K562 (cell line): ENCODE results near the gene IPO5. TPM values are rescaled to one million over a fixed set of nuclear protein-coding genes. Genes with fewer than 3 reads are reported as not detected.
"Not testable (repeated sequence)": the region's sequence is repeated elsewhere in the genome, so short reads cannot be mapped to it uniquely, and the experiment has no call there.

Experiments used
- ATAC-seq: fragments of 200-7000 bp; cut with Tn5 transposase; 3 replicates; pipeline ENCODE4 v1.9.1; 2020; ENCODE audit warnings: moderate library complexity
- BruUV-seq: library from RNA; stranded (reverse); fragments of 400-500 nt; replicated peaks from 2 replicates; lab custom pipeline; 2021; lab: Mats Ljungman, UMichigan
- CTCF ChIA-PET: fragments of 300-600 bp; formaldehyde crosslinking; extraction: SDS; loops from one replicate; lab custom pipeline; 2021; ENCODE audit warnings: low intra/inter-chr PET ratio; lab: Yijun Ruan, JAX
- POLR2A ChIA-PET: fragments of 300-600, 350-650 bp; sonication (Branson Sonifier 250); formaldehyde crosslinking; extraction: SDS; loops from one replicate; lab custom pipeline; 2021; ENCODE audit warnings: antibody characterized with exemption, inconsistent platforms; lab: Yijun Ruan, JAX
- DNase-seq, 4 experiments: peaks; one replicate each; pipeline versions ENCODE4 v3.0.0 to v3.0.0-alpha.2; 2011 to 2018; ENCODE audit warnings: low spot score in 3 of 4, mixed read lengths in 3 of 4; ENCODE audit errors: extremely low read depth in 1 of 4
- FAIRE-seq: peaks from 2 replicates; lab custom pipeline; 2011; peaks lifted over from hg19 to GRCh38; lab: Jason Lieb, UNC
- H2AFZ ChIP-seq: 2 replicates; pipeline ENCODE4 v1.6.0; 2011; ENCODE audit warnings: low read depth, low read length, control low read depth, inconsistent platforms
- H3K27ac ChIP-seq: fragments of 200-600 bp; 3 replicates; pipeline ENCODE4 v1.8.0; 2011; ENCODE audit warnings: low read depth, mild to moderate bottlenecking, control low read depth, inconsistent platforms, low read length, moderate library complexity, mixed read lengths; ENCODE audit errors: extremely low read depth
- H3K27me3 ChIP-seq, 2 experiments: fragments of 300-600 bp in 1 of 2; 2 replicates in 1 of 2; 3 replicates in 1 of 2; pipeline versions ENCODE4 v1.6.0 to v1.8.0; 2011; ENCODE audit warnings: inconsistent platforms in 2 of 2, low read length in 2 of 2, mild to moderate bottlenecking in 1 of 2, mixed read lengths in 1 of 2, moderate library complexity in 1 of 2; ENCODE audit not compliant: control insufficient read depth in 2 of 2, insufficient read depth in 2 of 2
- H3K36me3 ChIP-seq: fragments of 300-600 bp; 3 replicates; pipeline ENCODE4 v1.8.0; 2011; ENCODE audit warnings: mild to moderate bottlenecking, low read length, inconsistent platforms; ENCODE audit not compliant: control insufficient read depth, insufficient read depth
- H3K4me1 ChIP-seq, 2 experiments: fragments of 200-600 bp in 1 of 2; replicated peaks in 1 of 2; 2 replicates in 1 of 2; 3 replicates in 1 of 2; pipeline versions ENCODE4 v1.5.1 to v1.8.0; 2011; ENCODE audit warnings: inconsistent platforms in 2 of 2, low read length in 2 of 2, mild to moderate bottlenecking in 1 of 2, mixed read lengths in 1 of 2, moderate library complexity in 1 of 2; ENCODE audit not compliant: control insufficient read depth in 2 of 2, insufficient read depth in 2 of 2
- H3K4me2 ChIP-seq: 2 replicates; pipeline ENCODE4 v1.6.1; 2011; ENCODE audit warnings: low read length, control low read depth, inconsistent platforms, mixed read lengths; ENCODE audit not compliant: insufficient read depth
- H3K4me3 ChIP-seq: fragments of 200-600 bp; sonication (generic), shearing (Covaris generic); 2 replicates; pipeline ENCODE4 v1.5.1; 2016; ENCODE audit warnings: control low read depth, inconsistent platforms
- H3K79me2 ChIP-seq: fragments of 200-600 bp; 3 replicates; pipeline ENCODE4 v1.8.0; 2011; ENCODE audit warnings: low read length, inconsistent platforms; ENCODE audit not compliant: control insufficient read depth, insufficient read depth
- H3K9ac ChIP-seq, 2 experiments: 2 replicates each; pipeline versions ENCODE4 v1.6.0 to v1.6.1; 2011; ENCODE audit warnings: low read depth in 2 of 2, low read length in 2 of 2, control low read depth in 1 of 2, inconsistent platforms in 1 of 2, mild to moderate bottlenecking in 1 of 2, mixed read lengths in 1 of 2; ENCODE audit not compliant: insufficient read depth in 1 of 2
- H3K9me1 ChIP-seq: one replicate; pipeline ENCODE4 v1.6.0; 2011; ENCODE audit warnings: inconsistent platforms, mild to moderate bottlenecking, low read length, moderate library complexity; ENCODE audit not compliant: control insufficient read depth, insufficient read depth
- H3K9me3 ChIP-seq: replicated peaks from 2 replicates; pipeline ENCODE4 v1.5.1; 2011; ENCODE audit warnings: low read depth, low read length, inconsistent platforms; ENCODE audit not compliant: control insufficient read depth, insufficient read depth
- H4K20me1 ChIP-seq: replicated peaks from 2 replicates; pipeline ENCODE4 v1.6.1; 2011; ENCODE audit warnings: low read length, inconsistent platforms, mixed read lengths; ENCODE audit not compliant: control insufficient read depth, insufficient read depth
- BRF2 ChIP-seq: IDR thresholded peaks from 3 replicates; pipeline ENCODE4 v1.6.1; 2011; ENCODE audit warnings: borderline replicate concordance, mild to moderate bottlenecking; ENCODE audit not compliant: insufficient read length, insufficient read depth
- CBX3 ChIP-seq, 2 experiments: IDR thresholded peaks; 1 replicate in 1 of 2; 2 replicates in 1 of 2; pipeline ENCODE4 v1.6.1; 2012; ENCODE audit warnings: inconsistent platforms in 2 of 2, low read length in 2 of 2, borderline replicate concordance in 1 of 2, control low read depth in 1 of 2
- SRSF9 ChIP-seq: fragments of 200-400 bp; formaldehyde crosslinking; IDR thresholded peaks from 2 replicates; pipeline ENCODE4 v1.6.1; 2017; ENCODE audit warnings: low read depth, low read length, borderline replicate concordance
- WGBS: fragments of 100-300 bp; shearing (Covaris generic); methylation state at CpG from one replicate; pipeline ENCODE4 v1.1.6; 2016; ENCODE audit warnings: low coverage, mixed read lengths; ENCODE audit not compliant: insufficient coverage; ENCODE audit errors: missing lambda C conversion rate; 5-methylcytosine and 5-hydroxymethylcytosine counted together
- in situ Hi-C: fragments of 300-500 bp; cut with MboI; formaldehyde crosslinking; loops from 4 replicates; pipeline ENCODE4 v1.15.0; 2018; ENCODE audit warnings: inconsistent platforms, mixed read lengths
- intact Hi-C: fragments of 100-400 bp; cut with micrococcal nuclease; formaldehyde crosslinking; loops from 2 replicates; pipeline ENCODE4 v1.14.2; 2022
- polyA plus RNA-seq, 8 experiments: library from polyadenylated mRNA; depleted of rRNA in 4 of 8; stranded (reverse) in 5 of 8; unstranded in 3 of 8; fragments of >200 nt; fragmentation: Nextera tagmentation in 2 of 8; fragmentation: Illumina TruSeq in 1 of 8; extraction: Ambion mirVana in 2 of 8; extraction: Trizol in 1 of 8; gene quantifications; 2 replicates each; pipeline versions ENCODE4 v1.2.1 to v1.2.3, GENCODE V29; 2011 to 2014; ENCODE audit warnings: inconsistent platforms in 1 of 8, missing spikeins in 1 of 8
- total RNA-seq, 7 experiments: library from RNA; depleted of rRNA in 6 of 7; stranded (reverse); fragments of >200 nt in 6 of 7; fragmentation: Illumina TruSeq in 2 of 7; extraction: Trizol in 2 of 7; gene quantifications; 2 replicates each; pipeline versions ENCODE4 v1.2.1 to v1.2.3, GENCODE V29; 2011 to 2021; ENCODE audit warnings: low replicate concordance in 1 of 7
- TF ChIP-seq, protein P1 (sequence below): sonication (generic); formaldehyde crosslinking; IDR thresholded peaks from 2 replicates; pipeline ENCODE4 v1.8.1; 2022; ENCODE audit warnings: missing genetic modification reagents

The IPO5 gene
- total and polyA plus RNA-seq, 9 of the 15 experiments (the other 6 are each of a cell fraction or from before 2014, with no cell fraction given): 45.8 to 206 (median 134) TPM

DNA sequence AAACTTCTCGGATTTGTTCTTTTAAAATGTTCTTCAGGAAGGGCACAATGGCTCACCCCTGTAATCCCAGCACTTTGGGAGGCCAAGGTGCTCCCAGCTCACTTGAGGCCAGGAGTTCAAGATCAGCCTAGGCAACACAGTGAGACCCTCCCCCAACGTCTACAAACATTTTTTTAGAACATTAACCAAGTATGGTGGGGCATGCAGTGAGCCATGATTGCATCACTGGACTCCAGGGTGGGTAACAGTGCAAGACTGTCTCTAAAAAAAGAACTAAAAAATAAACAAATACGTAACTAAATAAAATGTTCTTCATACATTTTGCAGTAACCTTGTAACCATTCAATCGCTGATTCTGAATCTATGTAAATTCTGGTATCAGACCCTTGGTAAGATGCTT lies 2.1 kb upstream of the IPO5 start:
- DNase-seq (no peak), FAIRE-seq (no peak), ATAC-seq (no peak)
- Histone ChIP-seq H3K9ac (no peak overlapping the region), H2AFZ (no peak overlapping the region), H3K9me3 (no peaks in the 10 kb centered on the region), H3K4me2 (no peak overlapping the region), H4K20me1 (no peaks in the 10 kb centered on the region), H3K36me3 (no peaks in the 10 kb centered on the region), H3K27ac (no peak overlapping the region), H3K4me1 (no peaks in the 10 kb centered on the region), H3K79me2 (no peaks in the 10 kb centered on the region), H3K9me1 (no peaks in the 10 kb centered on the region), H3K4me3 (no peak overlapping the region), H3K27me3 (peaks cover 0 to 10% of the 10 kb centered on the region in 2 experiments; a peak in 3 of 5 replicates)
- TF ChIP-seq, protein P1, sequence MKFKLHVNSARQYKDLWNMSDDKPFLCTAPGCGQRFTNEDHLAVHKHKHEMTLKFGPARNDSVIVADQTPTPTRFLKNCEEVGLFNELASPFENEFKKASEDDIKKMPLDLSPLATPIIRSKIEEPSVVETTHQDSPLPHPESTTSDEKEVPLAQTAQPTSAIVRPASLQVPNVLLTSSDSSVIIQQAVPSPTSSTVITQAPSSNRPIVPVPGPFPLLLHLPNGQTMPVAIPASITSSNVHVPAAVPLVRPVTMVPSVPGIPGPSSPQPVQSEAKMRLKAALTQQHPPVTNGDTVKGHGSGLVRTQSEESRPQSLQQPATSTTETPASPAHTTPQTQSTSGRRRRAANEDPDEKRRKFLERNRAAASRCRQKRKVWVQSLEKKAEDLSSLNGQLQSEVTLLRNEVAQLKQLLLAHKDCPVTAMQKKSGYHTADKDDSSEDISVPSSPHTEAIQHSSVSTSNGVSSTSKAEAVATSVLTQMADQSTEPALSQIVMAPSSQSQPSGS: no peak
- no peak for TF ChIP-seq CBX3 (IDR thresholded peaks at IDR 0.05; ENCODE audit: borderline replicate concordance in 1 of 2, low read length in 2 of 2)
- no peak for TF ChIP-seq SRSF9
- TF ChIP-seq BRF2: no peak
- 0% methylated on average over 4 of the region's 4 CpGs for WGBS
- ChIA-PET POLR2A (no interaction called here), CTCF (no interaction called here)
- BruUV-seq: no TSS peak
- in situ Hi-C loops (no loop called here), intact Hi-C loops (no loop called here)

DNA sequence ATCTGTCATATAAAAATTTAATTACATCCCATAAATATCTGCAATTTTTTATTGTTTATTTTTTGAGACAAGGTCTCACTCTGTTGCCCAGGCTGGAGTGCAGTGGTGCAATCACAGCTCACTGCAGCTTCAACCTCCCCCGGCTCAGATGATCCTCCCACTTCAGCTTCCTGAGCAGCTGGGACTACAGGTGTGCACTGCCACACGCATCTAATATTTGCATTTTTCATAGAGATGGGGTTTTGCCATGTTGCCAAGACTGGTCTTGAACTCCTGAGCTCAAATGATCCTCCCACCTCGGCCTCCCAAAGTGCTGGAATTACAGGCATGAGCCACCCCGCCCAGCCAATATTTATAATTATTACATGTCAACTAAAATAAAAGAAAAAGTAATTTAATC lies 644 bp upstream of the IPO5 start:
- 0% methylated on average over 4 of the region's 4 CpGs for WGBS
- H3K4me3 ChIP-seq, H3K9ac ChIP-seq, in situ Hi-C loops, H3K79me2 ChIP-seq, H3K4me2 ChIP-seq, H3K9me1 ChIP-seq, H4K20me1 ChIP-seq, ATAC-seq, intact Hi-C loops, FAIRE-seq, BruUV-seq, H3K4me1 ChIP-seq, H3K9me3 ChIP-seq, DNase-seq, H2AFZ ChIP-seq, H3K27ac ChIP-seq, CTCF ChIA-PET, H3K36me3 ChIP-seq: not testable (repeated sequence)
- POLR2A ChIA-PET: interaction anchor here (0.6 to 1.5 kb wide), 3 partner anchors 9 to 758 kb away, joined by 3 to 5 read pairs (median 3); no protein-coding TSS in a partner anchor
- peaks cover 0 to 14% of the 10 kb centered on the region in 2 experiments; a peak in 3 of 5 replicates for H3K27me3 ChIP-seq
